COLO829 (cell line): ENCODE results near the gene ETV1.

Experiments used
- DNase-seq: peaks from one replicate; pipeline ENCODE4 v3.0.0; 2012; ENCODE audit warnings: low spot score

Gene ETV1

DNA sequence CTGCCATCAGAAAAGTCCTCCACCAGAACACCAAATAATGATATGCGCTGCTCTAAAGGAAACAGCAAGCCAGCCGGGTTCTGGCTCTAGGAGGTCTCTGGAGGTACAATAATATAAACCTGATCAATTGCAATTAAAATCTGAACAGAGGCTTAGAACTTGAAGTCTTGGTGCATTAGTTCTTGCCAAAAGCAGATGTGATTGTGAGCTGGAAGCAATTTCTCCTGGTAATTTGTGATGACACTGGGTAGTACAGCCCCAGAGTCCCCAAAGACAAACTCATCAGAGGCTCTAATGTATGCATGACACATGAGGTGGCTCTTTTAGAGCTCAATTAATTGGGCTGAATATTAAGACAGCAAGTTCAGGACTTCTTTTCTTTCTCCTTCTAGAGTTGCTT lies 3.3 kb downstream of the ETV1 start:
- DNase-seq, result no peak

DNA sequence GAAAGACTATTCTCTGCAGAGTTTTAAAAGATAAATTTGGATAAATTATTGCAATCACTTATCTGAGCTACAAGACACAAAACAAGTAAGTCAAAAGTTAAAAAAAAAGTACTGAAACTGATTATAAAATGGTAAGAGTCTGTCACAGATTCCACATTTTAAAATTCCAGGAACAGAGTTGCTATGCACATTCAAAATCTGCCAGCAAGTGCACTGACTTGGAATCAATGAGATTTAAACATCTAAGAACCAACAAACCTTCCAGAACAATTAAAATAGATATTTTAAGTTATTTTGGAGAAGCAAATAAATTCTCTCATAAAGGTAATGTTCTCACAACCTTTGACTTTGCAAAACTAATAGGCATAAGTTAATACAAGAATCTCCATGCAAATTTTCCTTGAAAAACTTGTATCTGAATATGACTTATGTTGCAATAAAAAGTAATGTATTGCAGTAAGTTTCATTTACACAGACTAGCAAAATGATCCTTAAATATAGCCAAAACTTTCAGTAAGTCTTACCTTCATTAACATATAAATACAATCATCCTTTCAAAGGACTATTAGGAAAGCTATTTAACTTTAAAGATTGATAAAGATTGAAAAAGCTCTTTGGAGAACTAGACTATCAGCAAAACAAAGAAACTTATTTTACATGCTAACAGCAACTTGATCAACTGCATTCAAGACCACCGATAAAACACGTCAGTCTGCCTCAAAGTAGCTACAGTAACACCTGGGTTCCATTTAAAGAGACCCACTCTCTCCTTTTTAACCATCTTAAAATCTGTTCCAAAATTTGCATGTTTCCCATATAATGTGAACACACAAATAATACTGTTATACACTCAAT lies 4.4 kb downstream of the ETV1 start:
- DNase-seq, result no peak

DNA sequence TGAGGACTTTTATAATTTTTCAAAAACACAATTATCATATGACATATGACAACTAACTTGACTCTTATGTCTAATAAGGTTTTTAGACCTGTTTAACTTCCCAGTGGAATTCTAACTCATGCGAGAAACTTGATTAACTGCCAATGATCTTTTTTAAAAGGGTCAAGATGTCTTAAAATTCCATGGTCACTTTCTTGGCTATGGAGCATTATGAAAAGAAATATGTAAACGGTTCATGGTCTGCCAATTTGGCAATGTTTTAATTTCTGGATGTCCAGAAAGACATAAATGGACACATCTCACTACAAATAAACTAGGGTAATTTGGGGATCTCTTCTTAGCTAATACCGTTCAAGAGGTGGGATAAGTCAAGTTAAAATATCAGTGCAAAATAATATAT lies 5.4 kb downstream of the ETV1 start:
- no peak for DNase-seq

DNA sequence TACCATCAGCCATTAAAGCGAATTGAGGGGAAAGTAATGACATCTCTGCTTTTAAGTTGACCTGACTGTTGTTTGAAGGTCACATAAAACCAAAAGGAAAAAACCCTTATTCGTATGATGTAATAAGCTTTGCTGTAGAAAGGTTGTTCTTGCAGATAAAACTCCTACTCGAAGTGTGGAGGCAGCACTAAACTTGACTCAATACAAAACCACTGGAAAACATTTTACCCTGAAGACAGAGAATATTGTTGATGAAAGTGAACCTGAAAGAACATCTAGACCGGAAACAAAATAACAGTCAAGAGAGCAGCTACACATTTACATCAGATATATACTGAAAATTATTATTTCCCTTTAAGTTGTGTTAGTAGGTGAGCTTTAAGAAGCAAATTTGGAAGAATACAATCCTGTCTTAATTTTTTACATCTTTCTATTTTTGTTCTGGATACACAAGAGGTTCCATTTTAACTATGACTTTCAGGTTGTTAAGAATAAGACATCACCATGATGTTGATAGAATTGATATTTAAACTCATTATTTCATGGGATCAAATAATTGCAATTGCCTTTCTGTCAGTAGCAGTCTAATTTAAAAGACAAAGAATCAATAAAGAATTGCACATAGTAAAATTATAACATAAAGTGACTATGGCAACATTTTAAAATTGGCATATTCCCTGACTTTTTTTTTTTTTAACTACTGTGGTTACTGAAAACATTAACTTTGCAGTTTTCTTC lies 6.4 kb downstream of the ETV1 start:
- no peak for DNase-seq

DNA sequence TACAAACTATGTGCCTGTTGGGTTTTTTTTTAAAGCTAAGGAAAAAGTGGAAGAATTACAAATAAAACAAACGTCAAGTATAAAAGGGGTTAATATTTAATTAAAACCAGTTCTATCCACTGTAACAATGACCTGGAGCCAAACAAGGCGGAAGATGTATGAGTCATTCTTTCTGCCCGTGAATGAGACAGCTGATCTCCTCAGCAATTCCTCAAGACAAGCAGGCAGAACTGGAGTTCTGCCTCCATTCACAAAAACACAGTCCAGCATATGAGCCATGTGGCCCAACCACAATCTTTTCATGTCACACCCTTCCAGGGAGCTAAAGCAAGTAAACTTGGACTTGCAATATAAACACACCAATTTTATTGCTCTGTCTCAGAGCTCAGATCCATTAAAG lies 8.4 kb downstream of the ETV1 start:
- DNase-seq, result peak; percentile 97

DNA sequence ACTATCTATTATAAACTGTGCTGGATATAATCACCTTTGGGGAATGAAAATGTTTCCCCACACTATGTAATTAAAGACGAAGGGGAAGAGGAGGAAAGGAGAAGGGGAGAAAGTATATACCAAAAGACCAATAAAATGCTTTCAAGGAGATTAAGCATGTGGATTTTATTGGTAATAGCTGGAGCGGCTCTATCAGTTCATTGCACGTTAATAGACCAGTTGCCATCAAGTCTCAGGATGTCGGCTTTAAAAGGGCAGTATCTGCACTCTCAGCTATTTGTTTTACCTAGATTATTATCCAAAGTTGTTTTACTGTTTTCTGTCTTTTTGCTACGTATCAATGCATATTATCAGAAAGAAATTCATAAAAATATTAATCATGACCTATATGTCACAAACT lies 9.0 kb downstream of the ETV1 start:
- no peak for DNase-seq

DNA sequence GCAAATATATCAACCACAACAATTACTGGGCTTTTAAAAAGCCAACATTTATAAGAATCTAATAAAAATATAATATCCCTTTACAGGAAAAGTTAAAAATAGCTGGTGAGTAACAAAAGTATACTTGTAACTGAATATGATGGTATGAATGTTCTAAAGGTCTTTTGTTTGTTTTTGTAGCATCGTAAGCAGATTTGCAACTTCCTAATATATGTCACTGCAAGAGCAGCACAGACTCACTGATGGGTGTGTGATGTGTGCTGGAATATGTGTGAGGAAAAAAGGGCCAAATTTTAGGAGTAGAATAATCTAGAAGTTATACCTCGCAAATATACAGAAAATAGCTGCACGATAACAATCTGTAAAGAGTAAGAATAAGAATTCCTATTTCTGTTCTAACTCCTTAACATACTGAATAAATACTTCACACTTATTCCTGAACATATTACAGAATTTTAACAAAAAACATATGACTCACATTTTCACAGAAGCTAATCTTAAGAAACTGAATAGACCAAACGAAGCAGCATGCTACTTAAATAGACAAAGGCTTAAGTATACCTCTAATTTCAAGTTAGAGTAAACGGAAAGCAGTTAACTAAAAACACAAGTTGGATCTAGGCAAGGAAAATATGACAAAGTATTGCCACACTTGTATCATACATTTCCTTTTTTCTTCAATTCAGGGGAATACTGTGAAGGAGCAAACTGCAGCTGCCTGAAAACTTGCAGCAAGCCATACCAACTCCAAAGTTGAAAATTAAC lies 9.6 kb downstream of the ETV1 start:
- DNase-seq, result no peak

DNA sequence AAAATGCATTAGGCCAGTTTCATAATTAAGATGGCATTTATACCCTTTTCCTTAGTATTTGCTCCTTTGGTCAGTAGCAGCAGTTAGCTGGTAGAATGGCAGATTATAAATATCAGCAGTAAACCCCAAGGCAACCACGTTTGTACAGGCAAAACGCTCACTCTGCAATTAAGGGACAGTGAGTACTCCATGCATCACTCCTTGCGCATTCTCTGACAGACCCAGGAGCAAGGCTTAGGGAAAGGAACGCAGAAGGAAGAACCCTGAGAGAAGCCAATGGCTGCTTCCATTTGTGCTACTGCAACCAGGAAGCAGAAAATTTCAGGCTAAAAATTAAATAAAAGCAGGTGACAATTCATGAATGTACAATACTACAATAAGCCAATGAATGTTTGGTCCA lies 12.9 kb downstream of the ETV1 start:
- DNase-seq, result no peak

DNA sequence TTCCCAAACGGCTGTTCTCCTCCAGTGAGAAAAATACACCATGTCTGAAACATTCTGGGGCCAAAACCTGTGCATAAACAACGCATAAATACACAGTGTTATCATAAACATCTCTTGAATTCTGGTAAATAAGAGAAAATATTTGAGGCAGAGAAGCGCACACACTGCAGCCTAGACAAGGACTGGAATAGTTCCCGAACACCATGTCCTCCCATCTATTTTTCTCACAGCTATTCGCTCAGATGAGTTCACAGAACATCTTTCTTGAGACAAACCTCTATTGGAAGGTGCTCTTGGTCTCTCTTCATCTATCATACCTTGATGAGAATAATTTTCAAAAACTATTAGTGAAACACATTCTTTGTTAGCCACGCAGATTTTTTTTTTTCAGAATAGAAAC lies 24.4 kb downstream of the ETV1 start:
- no peak for DNase-seq

DNA sequence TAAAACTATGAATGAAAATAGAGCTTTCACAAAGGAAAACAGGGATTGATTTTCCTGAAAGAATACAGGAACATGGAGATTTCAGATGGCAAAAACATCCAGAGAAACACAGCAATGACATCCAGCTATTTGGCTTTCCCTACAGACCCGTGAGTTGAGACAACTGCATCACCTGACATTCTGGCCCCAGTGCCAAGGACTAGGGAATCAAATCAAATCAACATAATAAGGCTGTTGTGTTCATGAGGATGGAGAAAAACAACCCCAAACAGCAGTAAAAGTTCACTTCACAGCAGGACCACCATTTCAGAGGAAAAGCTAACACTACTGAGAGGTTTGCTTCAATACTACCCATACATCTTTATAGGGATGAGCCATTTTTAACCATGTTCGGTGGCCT lies 25.5 kb downstream of the ETV1 start:
- no peak for DNase-seq

DNA sequence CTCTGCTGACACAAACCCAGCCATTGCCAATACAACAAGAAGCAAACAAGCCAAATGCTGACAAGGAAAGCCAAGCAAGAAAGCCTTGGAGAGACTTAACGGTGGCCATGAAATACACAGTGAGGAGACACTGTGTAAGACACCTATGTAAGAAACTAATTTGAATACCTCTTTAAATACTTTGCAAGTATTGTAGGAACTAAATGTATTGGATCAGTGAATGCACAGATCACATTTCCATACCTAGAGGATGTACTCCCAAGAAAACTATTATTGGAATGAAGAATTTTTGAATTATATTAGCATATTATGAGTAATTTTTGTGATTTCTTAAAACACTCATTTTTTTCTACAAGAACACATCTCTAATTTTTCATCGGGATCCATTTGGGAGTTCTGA lies 34.0 kb downstream of the ETV1 start:
- DNase-seq, result no peak

DNA sequence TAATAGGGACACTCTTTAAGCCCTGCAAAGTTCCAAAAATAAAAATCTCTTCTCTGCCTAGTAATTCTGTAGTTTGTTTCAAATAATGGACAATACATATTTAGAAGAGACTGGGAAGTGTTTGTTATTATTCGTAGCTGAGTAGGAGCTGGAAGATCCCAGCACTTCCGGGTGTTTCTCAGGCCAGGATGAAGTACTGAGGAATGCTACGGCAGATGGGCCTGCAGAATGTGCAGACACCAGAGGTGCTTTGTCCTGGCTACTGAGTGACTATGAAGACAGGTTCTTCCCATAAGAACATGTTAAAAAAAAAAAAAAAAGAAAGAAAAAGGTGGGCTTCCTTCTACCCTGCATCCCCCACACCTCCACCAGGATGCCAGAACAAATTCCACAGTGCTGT lies 36.1 kb downstream of the ETV1 start:
- no peak for DNase-seq

DNA sequence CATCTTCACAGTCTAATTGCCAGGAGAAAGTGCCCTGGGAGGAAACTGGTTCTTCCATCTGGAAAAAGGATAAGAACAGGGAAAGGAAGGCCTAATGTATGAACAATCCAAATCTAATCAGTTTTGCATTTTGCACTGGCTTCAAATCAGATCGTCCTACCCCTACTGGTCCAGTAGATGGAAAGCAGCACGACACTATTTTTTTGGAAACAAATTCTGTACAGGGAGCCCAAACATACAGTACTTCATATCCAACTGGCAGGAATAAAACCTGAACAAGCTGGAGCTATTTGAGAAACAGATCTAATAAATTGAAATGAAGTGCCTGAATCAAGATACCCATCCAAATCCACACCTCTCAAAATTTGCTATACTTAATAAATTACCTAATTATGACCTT lies 36.5 kb downstream of the ETV1 start:
- DNase-seq, result no peak

DNA sequence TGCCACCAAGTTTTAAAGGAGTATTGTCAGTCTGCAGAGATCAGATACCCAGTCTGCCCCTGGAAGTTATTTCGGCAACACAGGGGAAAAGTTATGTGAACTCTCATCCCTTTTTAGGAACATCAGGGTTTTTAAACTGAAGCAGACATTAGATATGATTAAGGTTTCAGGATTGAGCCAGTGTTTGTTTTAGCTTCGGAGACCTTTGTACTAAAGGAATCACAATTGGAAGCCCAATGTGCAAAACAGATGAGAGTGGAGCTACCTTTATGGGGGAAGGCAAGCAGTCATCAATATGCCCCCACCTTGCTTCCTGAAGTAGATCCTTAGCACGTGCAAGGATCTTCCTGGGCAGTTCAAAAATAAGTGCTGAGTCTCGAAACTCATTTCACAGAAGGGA lies 39.5 kb downstream of the ETV1 start:
- DNase-seq, result no peak

DNA sequence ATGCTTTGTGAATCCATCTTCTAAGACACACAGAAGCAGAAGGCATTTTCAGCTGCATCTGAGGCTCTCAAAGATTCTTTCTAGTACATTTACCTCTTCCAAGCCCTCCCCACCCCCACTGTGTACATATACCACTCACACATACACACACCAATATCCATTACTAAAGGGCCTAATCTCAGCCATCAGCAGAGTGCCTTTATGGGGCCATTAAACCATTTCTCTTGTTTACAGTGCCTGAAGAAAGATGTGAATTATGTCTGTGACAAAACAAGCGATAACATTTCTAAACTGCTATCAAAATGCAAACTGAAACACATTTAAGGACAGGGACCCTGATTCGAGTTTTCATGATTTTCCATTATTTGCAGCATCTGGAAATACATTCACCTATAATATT lies 40.0 kb downstream of the ETV1 start:
- no peak for DNase-seq

DNA sequence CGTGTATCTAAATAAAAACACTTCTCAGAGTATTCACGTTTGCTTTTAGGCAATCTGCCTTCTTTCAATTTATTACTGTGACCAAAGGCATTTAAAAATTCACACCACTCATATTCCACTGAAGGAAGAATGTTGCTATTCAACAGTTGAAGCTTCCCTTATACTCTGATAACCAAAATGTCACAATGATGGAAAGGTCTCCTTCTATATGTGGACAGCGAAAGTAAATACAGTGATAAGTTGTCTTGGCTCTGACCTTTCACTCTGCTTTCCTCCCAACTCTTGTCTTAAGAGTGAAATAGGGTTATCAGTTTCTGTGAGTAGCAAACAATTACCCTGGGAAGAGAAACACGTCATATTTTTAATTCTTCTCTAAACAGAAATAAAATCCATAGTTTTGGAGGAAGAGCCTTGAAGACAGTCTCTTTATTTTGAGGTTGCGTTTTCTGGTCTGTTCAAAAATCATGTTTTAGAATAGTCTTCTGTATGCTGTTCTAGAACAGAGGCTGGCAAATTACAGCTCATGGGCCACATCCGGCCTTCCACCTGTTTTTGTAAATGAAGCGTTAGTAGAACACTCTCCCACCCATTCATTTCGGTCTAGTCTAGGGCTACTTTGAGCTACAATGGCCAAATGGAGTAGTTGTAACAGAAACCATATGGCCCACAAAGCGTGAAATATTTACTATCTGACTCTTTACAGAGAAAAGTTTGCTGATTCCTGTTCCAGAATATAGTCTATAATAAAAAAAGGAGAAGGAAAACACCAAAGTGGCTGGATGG lies 41.3 kb downstream of the ETV1 start:
- DNase-seq, result no peak

DNA sequence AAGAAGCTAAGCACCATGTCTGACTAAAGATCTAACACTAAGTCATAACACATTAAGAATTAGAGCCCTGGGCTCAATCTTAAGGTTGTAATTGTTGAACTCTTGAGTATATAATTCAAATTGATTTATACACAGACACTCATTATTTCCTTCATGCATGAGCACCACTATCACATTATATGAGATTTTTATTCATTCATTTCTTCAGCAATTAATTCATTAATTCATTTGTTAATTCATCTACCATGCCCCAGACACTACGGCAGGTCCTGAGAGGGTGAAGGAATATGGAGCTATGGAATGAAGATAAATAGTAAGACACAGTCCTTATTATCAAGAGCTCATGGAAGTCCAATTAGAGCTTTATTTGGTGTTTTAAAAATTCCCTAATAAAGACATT lies 41.9 kb downstream of the ETV1 start:
- no peak for DNase-seq

DNA sequence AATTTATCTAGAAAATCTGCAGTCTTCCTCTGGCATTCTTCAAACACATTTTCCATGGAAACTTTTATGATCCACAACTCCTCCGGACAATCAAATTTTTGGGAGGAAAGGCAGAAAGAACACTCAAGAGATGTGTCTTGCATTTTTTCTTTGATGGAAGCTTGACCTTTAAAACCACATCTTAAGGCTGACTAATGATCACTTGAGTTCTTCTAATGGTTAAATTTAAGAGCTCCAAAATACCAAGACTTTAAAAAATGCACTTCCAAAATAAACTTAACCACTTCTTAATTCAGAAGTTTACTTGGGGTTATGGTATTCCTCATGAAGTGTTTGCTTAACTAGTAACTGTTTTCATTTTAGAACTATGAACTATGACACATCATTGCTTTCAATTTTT lies 43.3 kb downstream of the ETV1 start:
- peak; percentile 71 for DNase-seq

DNA sequence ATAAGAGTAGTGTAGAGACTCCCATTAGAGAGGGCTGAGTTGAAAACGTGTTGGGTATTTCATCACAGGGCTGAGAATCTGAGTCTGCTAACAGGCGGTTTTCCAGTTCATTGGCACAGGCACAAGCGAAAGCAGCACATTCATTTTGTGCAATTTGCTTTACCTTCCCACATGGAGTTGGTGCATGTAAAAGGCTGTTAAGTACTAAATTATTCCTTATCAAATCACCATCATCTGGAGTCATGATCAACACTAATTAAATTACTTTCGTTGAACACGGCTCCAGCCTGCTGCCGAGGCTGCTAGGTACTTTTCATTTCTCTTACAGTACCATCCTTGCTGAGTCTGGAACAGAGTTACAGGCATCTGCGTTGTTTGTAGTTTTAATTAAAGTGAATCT lies 43.8 kb downstream of the ETV1 start:
- no peak for DNase-seq

DNA sequence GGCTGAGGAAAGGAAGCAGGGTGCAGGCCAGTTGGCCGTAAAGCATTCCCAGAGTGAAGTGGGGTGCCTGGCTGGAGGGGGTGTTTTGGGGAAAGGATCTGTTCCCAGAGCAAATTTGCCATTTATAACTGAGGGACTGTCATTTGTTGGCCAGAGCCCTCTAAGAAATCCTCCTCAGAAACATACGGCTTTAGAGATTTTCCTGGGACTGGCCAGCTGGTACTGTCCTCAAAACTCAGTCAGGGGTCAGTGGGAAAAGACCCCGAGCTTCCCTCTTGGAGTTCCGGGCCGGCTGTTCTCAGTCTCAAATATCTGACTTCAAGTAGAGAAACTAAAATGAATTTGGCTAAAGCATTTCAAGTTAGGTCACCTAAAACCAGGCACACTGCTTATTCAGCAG lies 55.9 kb downstream of the ETV1 start:
- no peak for DNase-seq

DNA sequence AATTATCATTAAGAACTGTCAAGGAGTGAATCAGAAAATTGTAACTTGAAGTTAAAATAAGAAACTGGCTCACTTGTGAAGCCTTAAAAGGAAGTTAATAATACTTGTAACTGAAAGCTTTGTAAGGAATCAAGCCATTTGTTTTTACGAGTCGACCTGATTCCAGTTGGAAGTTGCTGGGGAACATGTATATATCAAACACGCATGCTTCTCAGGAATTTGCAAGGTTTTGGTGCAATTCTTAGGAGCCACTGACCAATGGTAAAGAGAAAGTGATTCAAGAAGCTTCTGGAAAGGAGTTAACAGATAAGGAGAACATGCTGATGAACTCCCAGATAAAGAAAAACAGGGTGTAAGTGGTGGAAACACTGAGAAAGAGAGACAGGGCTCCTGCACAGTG lies 56.4 kb downstream of the ETV1 start:
- DNase-seq, result no peak

DNA sequence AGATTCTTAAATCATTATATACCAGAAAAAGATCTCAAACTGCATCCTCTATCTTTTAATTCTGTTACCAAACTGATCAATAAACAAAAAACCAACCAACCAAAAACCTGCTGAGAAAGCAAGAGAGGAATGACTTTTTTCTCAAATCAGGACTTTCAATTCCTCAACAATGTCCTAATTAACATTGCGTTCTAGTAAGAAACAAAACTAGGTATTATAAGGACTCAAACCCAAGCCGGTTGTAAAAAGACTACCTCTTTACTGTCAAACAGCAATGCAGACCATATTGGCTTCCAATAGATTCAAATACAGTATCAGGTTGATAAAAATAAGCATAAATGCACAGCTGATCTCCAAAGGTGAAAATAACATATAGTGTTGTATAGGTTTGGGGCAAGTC lies 57.3 kb downstream of the ETV1 start:
- DNase-seq, result no peak
